Measurements from ENCODE around the gene PCDHGB4.

DNA sequence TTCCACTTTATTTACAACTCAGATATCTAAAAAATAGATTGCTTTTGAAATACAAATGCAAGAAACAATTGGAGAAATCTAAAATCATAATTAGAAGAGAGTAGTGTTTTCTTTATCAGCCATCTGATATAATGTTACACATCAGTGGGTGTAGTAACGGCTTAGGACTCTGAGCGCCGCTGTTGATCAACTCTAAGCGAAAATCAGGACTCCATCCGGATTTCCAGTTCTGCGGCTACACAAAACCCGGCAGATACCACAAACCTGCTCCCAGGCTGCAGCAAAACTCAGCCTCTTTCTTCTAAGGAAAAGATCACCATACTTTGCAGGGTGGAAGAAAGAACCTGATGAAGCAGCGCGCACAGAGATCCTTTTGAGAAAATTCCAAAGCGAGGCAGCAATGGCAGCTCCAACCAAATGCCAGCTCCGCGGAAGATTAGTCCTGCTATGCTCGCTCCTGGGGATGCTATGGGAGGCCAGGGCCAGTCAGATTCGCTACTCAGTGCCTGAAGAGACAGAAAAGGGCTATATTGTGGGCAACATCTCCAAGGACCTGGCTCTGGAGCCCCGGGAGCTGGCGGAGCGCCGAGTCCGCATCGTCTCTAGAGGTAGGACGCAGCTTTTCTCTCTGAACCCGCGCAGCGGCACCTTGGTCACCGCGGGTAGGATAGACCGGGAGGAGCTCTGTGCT is 15.2 kb downstream of the PCDHGB4 start, which contains the start of gene PCDHGA9:
- TF ChIP-seq EP300 (IDR thresholded peaks at IDR 0.05): no peak
- TF ChIP-seq, protein P1, sequence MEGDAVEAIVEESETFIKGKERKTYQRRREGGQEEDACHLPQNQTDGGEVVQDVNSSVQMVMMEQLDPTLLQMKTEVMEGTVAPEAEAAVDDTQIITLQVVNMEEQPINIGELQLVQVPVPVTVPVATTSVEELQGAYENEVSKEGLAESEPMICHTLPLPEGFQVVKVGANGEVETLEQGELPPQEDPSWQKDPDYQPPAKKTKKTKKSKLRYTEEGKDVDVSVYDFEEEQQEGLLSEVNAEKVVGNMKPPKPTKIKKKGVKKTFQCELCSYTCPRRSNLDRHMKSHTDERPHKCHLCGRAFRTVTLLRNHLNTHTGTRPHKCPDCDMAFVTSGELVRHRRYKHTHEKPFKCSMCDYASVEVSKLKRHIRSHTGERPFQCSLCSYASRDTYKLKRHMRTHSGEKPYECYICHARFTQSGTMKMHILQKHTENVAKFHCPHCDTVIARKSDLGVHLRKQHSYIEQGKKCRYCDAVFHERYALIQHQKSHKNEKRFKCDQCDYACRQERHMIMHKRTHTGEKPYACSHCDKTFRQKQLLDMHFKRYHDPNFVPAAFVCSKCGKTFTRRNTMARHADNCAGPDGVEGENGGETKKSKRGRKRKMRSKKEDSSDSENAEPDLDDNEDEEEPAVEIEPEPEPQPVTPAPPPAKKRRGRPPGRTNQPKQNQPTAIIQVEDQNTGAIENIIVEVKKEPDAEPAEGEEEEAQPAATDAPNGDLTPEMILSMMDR (IDR thresholded peaks at IDR 0.05): peak in 2 of 3 experiments; percentile 18 to 33

Data from esophagus muscularis mucosa (tissue), 3 donors.